ENCODE results near the gene IFITM5.
"Not testable (repeated sequence)": the region's sequence is repeated elsewhere in the genome, so short reads cannot be mapped to it uniquely, and the experiment has no call there.

Gene IFITM5

DNA sequence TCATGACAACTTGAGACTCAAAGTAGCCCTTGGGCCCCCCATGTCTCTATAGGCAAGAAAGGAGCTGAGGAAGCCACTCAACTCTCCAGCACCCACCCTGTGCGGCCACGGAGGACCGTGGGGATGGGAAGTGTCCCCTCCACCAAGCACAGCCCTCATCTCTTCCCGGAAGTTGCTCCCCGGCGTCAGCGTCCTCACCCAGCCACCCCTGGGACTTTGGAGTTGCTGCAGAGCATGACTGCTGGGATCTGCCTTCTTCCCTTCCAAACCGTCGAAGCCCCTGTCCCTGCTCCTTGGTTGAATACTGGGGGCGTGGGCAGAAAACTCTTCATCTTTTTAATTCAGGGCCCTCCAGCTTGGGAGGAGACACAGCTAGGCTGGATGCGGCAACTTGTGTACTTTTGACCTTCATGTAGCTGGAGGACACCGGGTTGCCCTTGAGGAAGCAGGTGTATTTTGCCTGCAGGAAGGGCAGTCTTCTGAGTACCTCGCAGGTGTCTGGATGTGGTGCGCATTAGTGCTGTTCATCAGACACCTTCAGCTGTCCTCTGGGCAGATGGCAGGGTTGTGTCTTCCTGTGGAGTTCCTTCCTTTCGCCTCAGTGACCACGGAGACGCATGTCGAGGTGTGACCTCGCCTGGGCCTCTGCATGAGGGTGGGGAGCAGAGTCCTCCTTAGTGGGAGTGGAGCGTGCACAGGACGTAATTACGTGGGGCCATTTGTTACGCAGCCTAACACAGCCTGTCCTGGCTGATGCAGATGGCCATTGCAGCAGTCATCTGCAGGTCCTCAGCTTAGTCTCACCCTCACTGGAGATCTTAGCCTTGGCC is 33.5 kb upstream of the IFITM5 start:
- ChIA-PET CTCF (interaction anchor here (1.0 to 2.2 kb wide), 4 partner anchors 16 to 27 kb away, joined by 3 to 4 read pairs (median 4); no protein-coding TSS in a partner anchor), POLR2A (no interaction called here)
- H3K27me3 ChIP-seq (replicated peaks in 2 of 5; ENCODE audit: control insufficient read depth in 4 of 5, insufficient read depth in 5 of 5, low read length in 4 of 5): no peaks in the 10 kb centered on the region
- no peaks in the 10 kb centered on the region for H3K36me3 ChIP-seq (ENCODE audit: control insufficient read depth in 4 of 4, insufficient read depth in 4 of 4, low read length in 3 of 4)
- DNase-seq: no peak
- no peak overlapping the region for H3K27ac ChIP-seq (ENCODE audit: insufficient read depth in 1 of 2, low read depth in 1 of 2, low read length in 2 of 2, poor library complexity in 1 of 2, severe bottlenecking in 2 of 2)
- 92% methylated on average over 19 of the region's 23 CpGs for WGBS (ENCODE audit: insufficient coverage)
- H3K4me3 ChIP-seq (ENCODE audit: control insufficient read depth in 1 of 7, extremely low read depth in 1 of 7, insufficient read depth in 4 of 7, low read depth in 2 of 7, low read length in 6 of 7): no peak overlapping the region
- H3K9me3 ChIP-seq (ENCODE audit: control extremely low read depth in 1 of 5, control insufficient read depth in 4 of 5, insufficient read depth in 2 of 5, low read depth in 1 of 5, low read length in 4 of 5): peaks cover 0 to 5% (median 0%) of the 10 kb centered on the region in 5 experiments
- H3K4me1 ChIP-seq (ENCODE audit: control extremely low read depth in 1 of 4, control insufficient read depth in 4 of 4, insufficient read depth in 4 of 4, low read length in 3 of 4): peaks cover 8 to 72% (median 34%) of the 10 kb centered on the region in 4 experiments

GRCh38 chr11:331358-332060 is 32.2 kb upstream of the IFITM5 start:
- WGBS (ENCODE audit: insufficient coverage): 92% methylated on average over 17 of the region's 19 CpGs
- H3K27me3 ChIP-seq (replicated peaks in 2 of 5; ENCODE audit: control insufficient read depth in 4 of 5, insufficient read depth in 5 of 5, low read length in 4 of 5): no peaks in the 10 kb centered on the region
- ChIA-PET POLR2A (no interaction called here), CTCF (interaction anchor here (2.2 kb wide), 1 partner anchor 23 kb away, joined by 4 read pairs; no protein-coding TSS in a partner anchor)
- no peak for DNase-seq
- peaks cover 8 to 73% (median 38%) of the 10 kb centered on the region in 4 experiments for H3K4me1 ChIP-seq (ENCODE audit: control extremely low read depth in 1 of 4, control insufficient read depth in 4 of 4, insufficient read depth in 4 of 4, low read length in 3 of 4)
- H3K36me3 ChIP-seq (ENCODE audit: control insufficient read depth in 4 of 4, insufficient read depth in 4 of 4, low read length in 3 of 4): no peaks in the 10 kb centered on the region
- H3K9me3 ChIP-seq (ENCODE audit: control extremely low read depth in 1 of 5, control insufficient read depth in 4 of 5, insufficient read depth in 2 of 5, low read depth in 1 of 5, low read length in 4 of 5): peaks cover 0 to 5% (median 0%) of the 10 kb centered on the region in 5 experiments
- H3K4me3 ChIP-seq (ENCODE audit: control insufficient read depth in 1 of 7, extremely low read depth in 1 of 7, insufficient read depth in 4 of 7, low read depth in 2 of 7, low read length in 6 of 7): no peak overlapping the region
- no peak overlapping the region for H3K27ac ChIP-seq (ENCODE audit: insufficient read depth in 1 of 2, low read depth in 1 of 2, low read length in 2 of 2, poor library complexity in 1 of 2, severe bottlenecking in 2 of 2)

DNA sequence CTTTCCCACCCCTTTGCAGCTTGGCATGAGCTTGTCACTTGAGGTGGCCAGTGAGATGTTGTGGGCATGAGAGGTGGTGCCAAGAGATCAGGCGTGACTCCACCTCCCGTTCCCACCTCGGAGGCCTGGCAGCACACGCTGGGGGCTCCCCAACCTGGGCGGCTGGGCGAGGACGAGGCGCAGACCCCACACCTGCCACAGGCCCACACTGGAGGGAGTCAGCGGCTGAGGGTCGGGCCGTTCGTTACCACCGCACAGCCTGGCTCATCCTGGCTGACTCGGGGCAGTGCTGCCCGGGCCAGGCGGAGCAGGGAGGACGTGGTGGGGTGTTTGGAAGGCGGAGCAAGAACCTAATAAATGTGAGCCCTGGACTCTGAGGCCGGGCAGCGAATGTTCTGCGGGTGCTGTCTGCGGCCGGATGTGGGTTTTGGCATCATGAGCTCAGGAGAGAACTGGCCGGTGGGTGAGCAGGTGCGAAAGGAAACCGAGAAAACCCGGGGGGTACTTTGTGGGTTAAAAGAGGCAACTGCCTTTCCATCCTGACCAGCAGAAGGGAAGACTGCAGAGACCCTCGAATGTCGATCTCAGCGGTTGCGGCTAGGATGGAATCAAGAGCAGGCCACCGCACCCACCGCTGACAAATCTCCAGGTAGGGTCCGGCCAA is 31.5 kb upstream of the IFITM5 start:
- H3K9me3 ChIP-seq (ENCODE audit: control extremely low read depth in 1 of 5, control insufficient read depth in 4 of 5, insufficient read depth in 2 of 5, low read depth in 1 of 5, low read length in 4 of 5): peaks cover 0 to 5% (median 0%) of the 10 kb centered on the region in 5 experiments
- H3K27me3 ChIP-seq (replicated peaks in 2 of 5; ENCODE audit: control insufficient read depth in 4 of 5, insufficient read depth in 5 of 5, low read length in 4 of 5): no peaks in the 10 kb centered on the region
- CTCF ChIA-PET: interaction anchor here (0.9 to 2.2 kb wide), 3 partner anchors 9 to 24 kb away, joined by 4 to 16 read pairs (median 6); partner anchors contain the start of gene IFITM3
- peaks cover 2 to 73% (median 36%) of the 10 kb centered on the region in 4 experiments for H3K4me1 ChIP-seq (ENCODE audit: control extremely low read depth in 1 of 4, control insufficient read depth in 4 of 4, insufficient read depth in 4 of 4, low read length in 3 of 4)
- no peak for DNase-seq
- whole genome bisulfite sequencing (ENCODE audit: insufficient coverage): 86% methylated on average over 31 of the region's 34 CpGs
- H3K36me3 ChIP-seq (ENCODE audit: control insufficient read depth in 4 of 4, insufficient read depth in 4 of 4, low read length in 3 of 4): no peaks in the 10 kb centered on the region
- peak overlapping the region in 1 of 2 experiments; percentile 70 for H3K27ac ChIP-seq (ENCODE audit: insufficient read depth in 1 of 2, low read depth in 1 of 2, low read length in 2 of 2, poor library complexity in 1 of 2, severe bottlenecking in 2 of 2)
- H3K4me3 ChIP-seq (ENCODE audit: control insufficient read depth in 1 of 7, extremely low read depth in 1 of 7, insufficient read depth in 4 of 7, low read depth in 2 of 7, low read length in 6 of 7): no peak overlapping the region
- POLR2A ChIA-PET: no interaction called here

GRCh38 chr11:330307-330693 is 31.0 kb upstream of the IFITM5 start:
- POLR2A ChIA-PET: no interaction called here
- 96% methylated on average over 11 of the region's 14 CpGs for WGBS (ENCODE audit: insufficient coverage)
- peaks cover 2 to 70% (median 31%) of the 10 kb centered on the region in 4 experiments for H3K4me1 ChIP-seq (ENCODE audit: control extremely low read depth in 1 of 4, control insufficient read depth in 4 of 4, insufficient read depth in 4 of 4, low read length in 3 of 4)

DNA sequence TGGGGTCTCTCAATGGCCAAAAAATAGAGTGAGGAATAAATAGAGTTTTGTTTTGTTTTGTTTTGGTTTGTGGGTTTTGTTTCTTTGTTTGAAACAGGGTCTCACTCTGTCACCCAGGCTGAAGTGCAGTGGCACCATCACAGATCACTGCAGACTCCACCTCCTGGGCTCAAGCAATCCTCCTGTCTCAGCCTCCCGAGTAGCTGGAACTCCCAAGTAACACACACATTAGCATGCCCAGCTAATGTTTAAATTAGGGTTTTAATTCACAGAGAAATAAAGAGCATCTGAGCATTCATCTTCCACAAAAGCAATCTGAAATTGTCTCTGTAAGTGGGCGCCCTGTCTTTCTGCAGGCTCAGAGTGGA is 30.5 kb upstream of the IFITM5 start:
- H3K4me1 ChIP-seq (ENCODE audit: control extremely low read depth in 1 of 4, control insufficient read depth in 4 of 4, insufficient read depth in 4 of 4, low read length in 3 of 4): peaks cover 2 to 69% (median 30%) of the 10 kb centered on the region in 4 experiments
- no peaks in the 10 kb centered on the region for H3K36me3 ChIP-seq (ENCODE audit: control insufficient read depth in 4 of 4, insufficient read depth in 4 of 4, low read length in 3 of 4)
- DNase-seq: no peak
- H3K27ac ChIP-seq (ENCODE audit: insufficient read depth in 1 of 2, low read depth in 1 of 2, low read length in 2 of 2, poor library complexity in 1 of 2, severe bottlenecking in 2 of 2): peak overlapping the region in 1 of 2 experiments; percentile 70
- ChIA-PET CTCF (interaction anchor here (0.9 to 1.9 kb wide), 5 partner anchors 10 to 26 kb away, joined by 3 to 16 read pairs (median 6); partner anchors contain the start of gene IFITM3), POLR2A (no interaction called here)
- no peak overlapping the region for H3K4me3 ChIP-seq (ENCODE audit: control insufficient read depth in 1 of 7, extremely low read depth in 1 of 7, insufficient read depth in 4 of 7, low read depth in 2 of 7, low read length in 6 of 7)
- WGBS (ENCODE audit: insufficient coverage): 100% methylated on average over 1 of the region's 2 CpGs
- peaks cover 0 to 5% (median 0%) of the 10 kb centered on the region in 5 experiments for H3K9me3 ChIP-seq (ENCODE audit: control extremely low read depth in 1 of 5, control insufficient read depth in 4 of 5, insufficient read depth in 2 of 5, low read depth in 1 of 5, low read length in 4 of 5)
- H3K27me3 ChIP-seq (replicated peaks in 2 of 5; ENCODE audit: control insufficient read depth in 4 of 5, insufficient read depth in 5 of 5, low read length in 4 of 5): no peaks in the 10 kb centered on the region

More at GRCh38 chr11:330307-330693, 31.0 kb upstream of the IFITM5 start:
- H3K4me3 ChIP-seq (ENCODE audit: control insufficient read depth in 1 of 7, extremely low read depth in 1 of 7, insufficient read depth in 4 of 7, low read depth in 2 of 7, low read length in 6 of 7): no peak overlapping the region
- DNase-seq: no peak
- CTCF ChIA-PET: interaction anchor here (0.9 to 1.9 kb wide), 5 partner anchors 9 to 25 kb away, joined by 3 to 16 read pairs (median 6); partner anchors contain the start of gene IFITM3
- H3K36me3 ChIP-seq (ENCODE audit: control insufficient read depth in 4 of 4, insufficient read depth in 4 of 4, low read length in 3 of 4): no peaks in the 10 kb centered on the region
- H3K27ac ChIP-seq (ENCODE audit: insufficient read depth in 1 of 2, low read depth in 1 of 2, low read length in 2 of 2, poor library complexity in 1 of 2, severe bottlenecking in 2 of 2): peak overlapping the region in 1 of 2 experiments; percentile 70
- H3K27me3 ChIP-seq (replicated peaks in 2 of 5; ENCODE audit: control insufficient read depth in 4 of 5, insufficient read depth in 5 of 5, low read length in 4 of 5): no peaks in the 10 kb centered on the region
- peaks cover 0 to 5% (median 0%) of the 10 kb centered on the region in 5 experiments for H3K9me3 ChIP-seq (ENCODE audit: control extremely low read depth in 1 of 5, control insufficient read depth in 4 of 5, insufficient read depth in 2 of 5, low read depth in 1 of 5, low read length in 4 of 5)

DNA sequence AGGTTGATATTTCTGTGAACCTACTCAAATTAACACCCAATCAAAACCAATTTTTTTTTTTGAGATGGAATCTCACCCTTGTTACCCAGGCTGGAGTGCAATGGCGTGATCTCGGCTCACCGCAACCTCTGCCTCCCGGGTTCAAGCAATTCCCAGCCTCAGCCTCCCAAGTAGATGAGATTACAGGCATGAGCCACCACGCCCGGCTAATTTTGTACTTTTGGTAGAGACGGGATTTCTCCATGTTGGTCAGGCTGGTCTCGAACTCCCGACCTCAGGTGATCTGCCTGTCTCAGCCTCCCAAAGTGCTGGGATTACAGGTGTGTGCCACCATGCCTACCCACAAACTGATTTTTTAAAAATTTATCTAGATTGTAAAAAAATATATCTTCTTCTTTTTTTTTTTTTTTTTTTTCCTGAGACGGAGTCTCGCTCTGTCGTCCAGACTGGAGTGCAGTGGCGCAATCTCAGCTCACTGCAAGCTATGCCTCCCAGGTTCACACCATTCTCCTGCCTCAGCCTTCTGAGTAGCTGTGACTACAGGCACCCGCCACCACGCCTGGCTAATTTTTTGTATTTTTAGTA is 29.3 kb upstream of the IFITM5 start:
- H3K36me3 ChIP-seq (ENCODE audit: control insufficient read depth in 4 of 4, insufficient read depth in 4 of 4, low read length in 3 of 4); H3K4me3 ChIP-seq (ENCODE audit: control insufficient read depth in 1 of 7, extremely low read depth in 1 of 7, insufficient read depth in 4 of 7, low read depth in 2 of 7, low read length in 6 of 7); H3K9me3 ChIP-seq (ENCODE audit: control extremely low read depth in 1 of 5, control insufficient read depth in 4 of 5, insufficient read depth in 2 of 5, low read depth in 1 of 5, low read length in 4 of 5); DNase-seq; H3K27me3 ChIP-seq (replicated peaks in 2 of 5; ENCODE audit: control insufficient read depth in 4 of 5, insufficient read depth in 5 of 5, low read length in 4 of 5); POLR2A ChIA-PET: not testable (repeated sequence)
- Histone ChIP-seq H3K27ac (ENCODE audit: insufficient read depth in 1 of 2, low read depth in 1 of 2, low read length in 2 of 2, poor library complexity in 1 of 2, severe bottlenecking in 2 of 2) (peak overlapping the region in 1 of 2 experiments; percentile 71), H3K4me1 (ENCODE audit: control extremely low read depth in 1 of 4, control insufficient read depth in 4 of 4, insufficient read depth in 4 of 4, low read length in 3 of 4) (peaks cover 2 to 74% (median 32%) of the 10 kb centered on the region in 4 experiments)
- CTCF ChIA-PET: interaction anchor here (1.5 to 1.9 kb wide), 5 partner anchors 11 to 27 kb away, joined by 3 to 16 read pairs (median 8); no protein-coding TSS in a partner anchor
- WGBS (ENCODE audit: insufficient coverage): 100% methylated on average over 6 of the region's 15 CpGs

Measured in common myeloid progenitor, CD34-positive (primary cell).